GM23338 (cell line): ENCODE data around the gene TMEM121. TPM values are rescaled to one million over a fixed set of nuclear protein-coding genes. Genes with fewer than 3 reads are reported as not detected.
"Not testable (repeated sequence)": the region's sequence is repeated elsewhere in the genome, so short reads cannot be mapped to it uniquely, and the experiment has no call there.

ENCODE experiments used
- ATAC-seq: fragments of 200-7000 bp; cut with Tn5 transposase; 3 replicates; pipeline ENCODE4 v1.9.1; 2020
- DNase-seq: peaks from one replicate; pipeline ENCODE4 v3.0.0-alpha.2; 2015; ENCODE audit warnings: low spot score
- H2AFZ ChIP-seq: fragments of 200-600 bp; sonication (generic); 2 replicates; pipeline ENCODE4 v1.8.0; 2016; ENCODE audit warnings: antibody characterized with exemption, mild to moderate bottlenecking, moderate library complexity
- H3F3A ChIP-seq: fragments of 200-600 bp; sonication (generic); replicated peaks from 2 replicates; pipeline ENCODE4 v1.8.0; 2017; ENCODE audit warnings: antibody characterized with exemption, mixed run types, low read depth
- H3K27ac ChIP-seq: fragments of 200-600 bp; sonication (generic); 2 replicates; pipeline ENCODE4 v1.6.1; 2016; ENCODE audit warnings: low read depth
- H3K27me3 ChIP-seq: fragments of 200-600 bp; sonication (generic); 2 replicates; pipeline ENCODE4 v1.8.0; 2016; ENCODE audit warnings: mild to moderate bottlenecking, mixed run types, moderate library complexity; ENCODE audit not compliant: insufficient read depth
- H3K36me3 ChIP-seq: fragments of 200-600 bp; sonication (generic); 2 replicates; pipeline ENCODE4 v1.8.0; 2016; ENCODE audit warnings: mild to moderate bottlenecking; ENCODE audit not compliant: insufficient read depth
- H3K4me1 ChIP-seq: fragments of 200-600 bp; sonication (generic); 2 replicates; pipeline ENCODE4 v1.8.0; 2016; ENCODE audit warnings: mild to moderate bottlenecking, moderate library complexity; ENCODE audit not compliant: insufficient read depth
- H3K4me2 ChIP-seq: fragments of 200-600 bp; sonication (generic); 2 replicates; pipeline ENCODE4 v1.7.1; 2017; ENCODE audit warnings: mixed run types
- H3K4me3 ChIP-seq: fragments of 200-600 bp; sonication (generic); 2 replicates; pipeline ENCODE4 v1.6.1; 2016; ENCODE audit warnings: mixed run types
- H3K79me2 ChIP-seq: fragments of 200-600 bp; sonication (generic); replicated peaks from 2 replicates; pipeline ENCODE4 v1.8.0; 2017; ENCODE audit warnings: mild to moderate bottlenecking; ENCODE audit not compliant: insufficient read depth
- H3K9me2 ChIP-seq: fragments of 200-600 bp; sonication (generic); 2 replicates; pipeline ENCODE4 v1.8.0; 2017; ENCODE audit not compliant: insufficient read depth
- H4K20me1 ChIP-seq: fragments of 200-600 bp; sonication (generic); replicated peaks from 2 replicates; pipeline ENCODE4 v1.8.0; 2017; ENCODE audit warnings: mild to moderate bottlenecking; ENCODE audit not compliant: insufficient read depth
- H3K27ac Mint-ChIP-seq: 2 replicates; pipeline ENCODE4 v1.8.0; 2020; ENCODE audit warnings: inconsistent platforms, mild to moderate bottlenecking, moderate library complexity, mixed read lengths
- H3K27me3 Mint-ChIP-seq: 3 replicates; pipeline ENCODE4 v1.8.0; 2022; ENCODE audit warnings: low read depth, mild to moderate bottlenecking, moderate library complexity, mixed read lengths, inconsistent platforms; ENCODE audit not compliant: insufficient read depth, poor library complexity
- H3K36me3 Mint-ChIP-seq: 3 replicates; pipeline ENCODE4 v1.8.0; 2021; ENCODE audit warnings: low read depth, mild to moderate bottlenecking, inconsistent platforms, moderate library complexity, mixed read lengths
- H3K4me1 Mint-ChIP-seq: 3 replicates; pipeline ENCODE4 v1.8.0; 2020; ENCODE audit warnings: mild to moderate bottlenecking, inconsistent platforms, mixed read lengths
- H3K4me3 Mint-ChIP-seq: 3 replicates; pipeline ENCODE4 v1.8.0; 2021; ENCODE audit warnings: moderate library complexity, mild to moderate bottlenecking, inconsistent platforms, mixed read lengths
- H3K9me3 Mint-ChIP-seq: 3 replicates; pipeline ENCODE4 v1.8.0; 2020; ENCODE audit warnings: moderate library complexity, mild to moderate bottlenecking, inconsistent platforms, mixed read lengths
- EZH2 ChIP-seq: fragments of 200-600 bp; sonication (generic); IDR thresholded peaks from one replicate; pipeline ENCODE4 v1.8.0; 2017; ENCODE audit warnings: antibody characterized with exemption, mild to moderate bottlenecking, low read depth; ENCODE audit not compliant: unreplicated experiment
- EZH2phosphoT487 ChIP-seq: fragments of 200-600 bp; sonication (generic); IDR thresholded peaks from one replicate; pipeline ENCODE4 v1.8.1; 2018; ENCODE audit warnings: antibody characterized with exemption; ENCODE audit not compliant: unreplicated experiment
- NANOG ChIP-seq: IDR thresholded peaks from 2 replicates; pipeline ENCODE4 v1.6.1; 2016; ENCODE audit warnings: antibody characterized with exemption, borderline replicate concordance
- POLR2AphosphoS5 ChIP-seq: IDR thresholded peaks from 2 replicates; pipeline ENCODE4 v1.6.1; 2016; ENCODE audit warnings: antibody characterized with exemption, low read depth
- ZNF114 ChIP-seq: fragments of 250-450 bp; sonication (Bioruptor Pico); IDR thresholded peaks from 2 replicates; pipeline ENCODE4 v1.5.0; 2020; ENCODE audit warnings: mild to moderate bottlenecking, moderate library complexity
- ZNF331 ChIP-seq: fragments of 250-450 bp; sonication (Bioruptor Pico); IDR thresholded peaks from 2 replicates; pipeline ENCODE4 v1.5.0; 2020; ENCODE audit warnings: low read depth, mild to moderate bottlenecking, moderate library complexity
- polyA plus RNA-seq: library from polyadenylated mRNA; unstranded; fragments of >200 nt; fragmentation: Nextera tagmentation; extraction: Ambion mirVana; gene quantifications from 2 replicates; pipeline ENCODE4 v1.2.1, GENCODE V29; 2016
- total RNA-seq: library from RNA; depleted of rRNA; stranded (reverse); fragments of >200 nt; shearing (Covaris generic); gene quantifications from 2 replicates; pipeline ENCODE4 v1.2.3, GENCODE V29; 2014
- TF ChIP-seq, protein P1 (sequence below): IDR thresholded peaks from 2 replicates; pipeline ENCODE4 v1.6.1; 2016; ENCODE audit warnings: antibody characterized with exemption
- TF ChIP-seq, protein P2 (sequence below): IDR thresholded peaks from one replicate; pipeline ENCODE4 v1.6.1; 2018; ENCODE audit warnings: antibody characterized with exemption; ENCODE audit not compliant: unreplicated experiment

TMEM121 gene
- total and polyA plus RNA-seq, 2 experiments from 2014 or later: 0.13 to 1.3 TPM

DNA sequence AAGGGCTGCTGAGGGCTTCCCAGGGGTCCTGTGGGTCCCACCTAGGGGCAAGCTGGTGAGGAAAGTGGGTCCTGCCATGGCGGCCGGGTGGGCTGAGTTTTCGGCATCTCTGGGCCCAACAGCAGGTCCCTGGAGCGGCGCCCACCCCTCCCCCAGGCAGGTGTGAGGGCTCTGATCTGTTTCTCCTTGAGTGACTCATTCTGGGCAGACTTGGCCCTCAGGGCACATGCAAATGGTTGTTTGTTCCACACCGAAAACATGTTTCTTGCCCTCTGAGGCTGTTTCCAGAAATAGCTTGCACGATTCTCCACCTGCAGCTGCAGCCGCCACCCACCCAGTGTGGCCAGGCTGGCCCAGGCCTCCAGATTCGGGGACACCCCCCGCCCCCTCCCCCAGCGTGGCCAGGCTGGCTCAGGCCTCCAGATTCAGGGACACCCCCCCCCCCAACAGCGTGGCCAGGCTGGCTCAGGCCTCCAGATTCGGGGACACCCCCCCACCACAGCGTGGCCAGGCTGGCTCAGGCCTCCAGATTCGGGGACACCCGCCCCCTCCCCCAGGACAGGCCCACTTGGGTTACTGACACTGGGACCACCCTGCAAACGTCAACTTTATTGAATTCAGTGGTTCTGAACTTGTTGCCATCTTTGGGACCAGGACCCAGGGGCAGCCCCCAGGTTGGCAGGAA lies 48.8 kb downstream of the TMEM121 start:
- not testable (repeated sequence) for H3K27ac Mint-ChIP-seq, DNase-seq, H3K4me3 ChIP-seq, H3K9me2 ChIP-seq, H2AFZ ChIP-seq, H3K4me1 ChIP-seq, H3K36me3 ChIP-seq, H4K20me1 ChIP-seq, H3K79me2 ChIP-seq, H3K27ac ChIP-seq, H3K4me1 Mint-ChIP-seq, H3K4me2 ChIP-seq, H3K4me3 Mint-ChIP-seq, ATAC-seq, H3K27me3 ChIP-seq
- peaks cover 40% of the 10 kb centered on the region for H3K36me3 Mint-ChIP-seq
- peaks cover 54% of the 10 kb centered on the region for H3K9me3 Mint-ChIP-seq
- H3F3A ChIP-seq: peaks cover 19% of the 10 kb centered on the region
- H3K27me3 Mint-ChIP-seq: peaks cover 25% of the 10 kb centered on the region

DNA sequence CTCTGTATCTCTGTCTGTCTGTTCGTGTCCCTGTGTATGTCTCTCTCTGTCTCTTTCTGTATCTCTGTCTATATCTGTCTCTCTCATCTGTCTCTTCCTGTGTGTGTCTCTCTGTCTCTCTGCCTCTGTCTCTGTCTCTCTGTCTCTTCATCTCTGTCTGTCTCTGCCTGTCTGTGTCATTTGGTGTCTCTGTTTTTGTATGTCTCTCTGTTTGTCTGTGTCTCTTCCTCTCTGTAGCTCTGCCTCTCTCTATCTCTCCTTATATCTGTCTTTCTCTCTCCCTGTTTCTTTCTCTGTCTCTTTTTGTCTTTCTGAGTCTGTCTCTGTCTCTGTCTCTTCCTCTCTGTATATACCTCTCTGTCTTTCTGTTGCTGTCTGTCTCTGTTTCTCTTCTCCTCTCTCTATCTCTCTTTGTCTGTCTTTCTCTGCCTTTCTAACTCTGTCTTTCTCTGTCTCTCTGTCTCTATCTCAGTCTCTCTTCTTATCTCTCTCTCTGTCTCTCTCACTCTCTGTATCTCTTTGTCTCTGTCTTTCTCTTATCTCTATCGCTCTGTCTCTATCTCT lies 50.2 kb downstream of the TMEM121 start:
- H3K4me3 ChIP-seq: no peak overlapping the region
- H2AFZ ChIP-seq: no peak overlapping the region
- Mint-ChIP-seq H3K9me3 (peaks cover 56% of the 10 kb centered on the region), H3K36me3 (peaks cover 46% of the 10 kb centered on the region), H3K27ac (no peak overlapping the region), H3K4me3 (no peak overlapping the region; the same call in 2 of the 3 replicates), H3K27me3 (peaks cover 35% of the 10 kb centered on the region), H3K4me1 (no peaks in the 10 kb centered on the region; the same call in 2 of the 3 replicates)
- no peaks in the 10 kb centered on the region for H4K20me1 ChIP-seq
- peaks cover 4% of the 10 kb centered on the region; the same call in 1 of the 2 replicates for H3K36me3 ChIP-seq
- H3K79me2 ChIP-seq: no peaks in the 10 kb centered on the region
- H3K9me2 ChIP-seq: no peaks in the 10 kb centered on the region
- no peaks in the 10 kb centered on the region for H3K4me1 ChIP-seq
- no peak overlapping the region for H3K27ac ChIP-seq
- DNase-seq (no peak), ATAC-seq (no peak)
- no peak overlapping the region for H3K4me2 ChIP-seq
- H3K27me3 ChIP-seq: no peaks in the 10 kb centered on the region
- TF ChIP-seq ZNF331 (CRISPR knock-in tag) (no peak), EZH2phosphoT487 (no peak), ZNF114 (no peak), POLR2AphosphoS5 (no peak)
- H3F3A ChIP-seq: peaks cover 26% of the 10 kb centered on the region

DNA sequence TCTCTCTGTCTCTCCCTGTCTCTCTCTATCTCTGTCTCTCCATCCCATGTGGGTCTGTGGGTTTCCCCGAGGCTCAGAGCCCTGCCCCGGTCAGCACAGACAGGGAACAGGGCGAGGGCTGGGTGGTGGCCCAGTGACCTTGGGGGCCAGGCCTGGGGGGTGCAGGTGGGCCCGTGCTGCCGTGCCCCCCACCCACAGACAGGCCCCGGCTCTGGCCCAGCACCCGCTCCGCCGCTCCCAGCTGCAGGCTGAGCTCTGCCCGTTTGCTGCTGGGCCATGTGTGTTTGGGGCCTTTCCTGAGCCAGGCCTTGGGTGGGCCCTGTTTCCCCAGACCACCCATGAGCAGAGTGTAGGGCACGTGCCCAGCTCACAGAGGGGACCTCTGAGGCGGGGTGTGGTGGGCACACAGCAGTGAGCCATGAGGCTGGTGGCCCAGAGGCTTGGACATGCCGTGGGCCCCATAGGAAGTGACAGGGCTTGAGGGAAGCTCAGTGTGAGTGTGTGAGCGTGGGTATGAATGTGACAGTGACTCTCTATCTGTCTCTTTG lies 51.0 kb downstream of the TMEM121 start:
- Mint-ChIP-seq H3K36me3 (peaks cover 47% of the 10 kb centered on the region), H3K4me1 (no peaks in the 10 kb centered on the region; the same call in 2 of the 3 replicates), H3K9me3 (peaks cover 61% of the 10 kb centered on the region), H3K27me3 (peaks cover 35% of the 10 kb centered on the region), H3K4me3 (no peak overlapping the region), H3K27ac (no peak overlapping the region)
- Histone ChIP-seq H2AFZ (no peak overlapping the region), H3K4me3 (no peak overlapping the region), H4K20me1 (no peaks in the 10 kb centered on the region), H3K79me2 (no peaks in the 10 kb centered on the region), H3K27me3 (no peaks in the 10 kb centered on the region), H3K4me2 (no peak overlapping the region), H3K9me2 (no peaks in the 10 kb centered on the region), H3K27ac (no peak overlapping the region), H3K4me1 (no peaks in the 10 kb centered on the region), H3K36me3 (peaks cover 4% of the 10 kb centered on the region; the same call in 1 of the 2 replicates), H3F3A (peaks cover 26% of the 10 kb centered on the region)
- no peak for ATAC-seq
- no peak for DNase-seq
- TF ChIP-seq, protein P1, sequence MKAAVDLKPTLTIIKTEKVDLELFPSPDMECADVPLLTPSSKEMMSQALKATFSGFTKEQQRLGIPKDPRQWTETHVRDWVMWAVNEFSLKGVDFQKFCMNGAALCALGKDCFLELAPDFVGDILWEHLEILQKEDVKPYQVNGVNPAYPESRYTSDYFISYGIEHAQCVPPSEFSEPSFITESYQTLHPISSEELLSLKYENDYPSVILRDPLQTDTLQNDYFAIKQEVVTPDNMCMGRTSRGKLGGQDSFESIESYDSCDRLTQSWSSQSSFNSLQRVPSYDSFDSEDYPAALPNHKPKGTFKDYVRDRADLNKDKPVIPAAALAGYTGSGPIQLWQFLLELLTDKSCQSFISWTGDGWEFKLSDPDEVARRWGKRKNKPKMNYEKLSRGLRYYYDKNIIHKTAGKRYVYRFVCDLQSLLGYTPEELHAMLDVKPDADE: no peak
- TF ChIP-seq EZH2 (no peak), POLR2AphosphoS5 (no peak), NANOG (no peak), ZNF114 (no peak)
- TF ChIP-seq, protein P2, sequence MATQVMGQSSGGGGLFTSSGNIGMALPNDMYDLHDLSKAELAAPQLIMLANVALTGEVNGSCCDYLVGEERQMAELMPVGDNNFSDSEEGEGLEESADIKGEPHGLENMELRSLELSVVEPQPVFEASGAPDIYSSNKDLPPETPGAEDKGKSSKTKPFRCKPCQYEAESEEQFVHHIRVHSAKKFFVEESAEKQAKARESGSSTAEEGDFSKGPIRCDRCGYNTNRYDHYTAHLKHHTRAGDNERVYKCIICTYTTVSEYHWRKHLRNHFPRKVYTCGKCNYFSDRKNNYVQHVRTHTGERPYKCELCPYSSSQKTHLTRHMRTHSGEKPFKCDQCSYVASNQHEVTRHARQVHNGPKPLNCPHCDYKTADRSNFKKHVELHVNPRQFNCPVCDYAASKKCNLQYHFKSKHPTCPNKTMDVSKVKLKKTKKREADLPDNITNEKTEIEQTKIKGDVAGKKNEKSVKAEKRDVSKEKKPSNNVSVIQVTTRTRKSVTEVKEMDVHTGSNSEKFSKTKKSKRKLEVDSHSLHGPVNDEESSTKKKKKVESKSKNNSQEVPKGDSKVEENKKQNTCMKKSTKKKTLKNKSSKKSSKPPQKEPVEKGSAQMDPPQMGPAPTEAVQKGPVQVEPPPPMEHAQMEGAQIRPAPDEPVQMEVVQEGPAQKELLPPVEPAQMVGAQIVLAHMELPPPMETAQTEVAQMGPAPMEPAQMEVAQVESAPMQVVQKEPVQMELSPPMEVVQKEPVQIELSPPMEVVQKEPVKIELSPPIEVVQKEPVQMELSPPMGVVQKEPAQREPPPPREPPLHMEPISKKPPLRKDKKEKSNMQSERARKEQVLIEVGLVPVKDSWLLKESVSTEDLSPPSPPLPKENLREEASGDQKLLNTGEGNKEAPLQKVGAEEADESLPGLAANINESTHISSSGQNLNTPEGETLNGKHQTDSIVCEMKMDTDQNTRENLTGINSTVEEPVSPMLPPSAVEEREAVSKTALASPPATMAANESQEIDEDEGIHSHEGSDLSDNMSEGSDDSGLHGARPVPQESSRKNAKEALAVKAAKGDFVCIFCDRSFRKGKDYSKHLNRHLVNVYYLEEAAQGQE: no peak
